Measurements from ENCODE around the gene HIVEP1.

Gene HIVEP1

GRCh38 chr6:11974089-11974488 lies 38.0 kb upstream of the HIVEP1 start:
- Histone ChIP-seq H3K36me3 (ENCODE audit: control insufficient read depth, low read depth, low read length) (no peaks in the 10 kb centered on the region), H3K9me3 (ENCODE audit: control insufficient read depth, low read depth, low read length) (no peaks in the 10 kb centered on the region), H3K27ac (ENCODE audit: low read length) (no peak overlapping the region), H3K27me3 (ENCODE audit: control insufficient read depth, insufficient read depth, low read length) (no peaks in the 10 kb centered on the region), H3K4me3 (ENCODE audit: low read length) (no peak overlapping the region), H3K4me1 (ENCODE audit: control insufficient read depth, low read depth, low read length) (peaks cover 28% of the 10 kb centered on the region), H3K9ac (ENCODE audit: low read length) (no peak overlapping the region)

- H3K9me3 ChIP-seq (ENCODE audit: control insufficient read depth, low read depth, low read length), result no peaks in the 10 kb centered on the region
These were observed 36.6 kb upstream of the HIVEP1 start for GRCh38 chr6:11975353-11975977.

GRCh38 chr6:11976489-11976888 lies 35.6 kb upstream of the HIVEP1 start:
- no peak overlapping the region for H3K4me3 ChIP-seq (ENCODE audit: low read length)
- H3K9ac ChIP-seq (ENCODE audit: low read length), result no peak overlapping the region
- no peaks in the 10 kb centered on the region for H3K27me3 ChIP-seq (ENCODE audit: control insufficient read depth, insufficient read depth, low read length)
- H3K4me1 ChIP-seq (ENCODE audit: control insufficient read depth, low read depth, low read length), result peaks cover 28% of the 10 kb centered on the region
- no peak overlapping the region for H3K27ac ChIP-seq (ENCODE audit: low read length)
- H3K36me3 ChIP-seq (ENCODE audit: control insufficient read depth, low read depth, low read length), result no peaks in the 10 kb centered on the region
- H3K9me3 ChIP-seq (ENCODE audit: control insufficient read depth, low read depth, low read length), result no peaks in the 10 kb centered on the region

More at GRCh38 chr6:11975353-11975977, 36.6 kb upstream of the HIVEP1 start:
- H3K4me3 ChIP-seq (ENCODE audit: low read length), result no peak overlapping the region
- H3K27me3 ChIP-seq (ENCODE audit: control insufficient read depth, insufficient read depth, low read length), result no peaks in the 10 kb centered on the region
- no peak overlapping the region for H3K27ac ChIP-seq (ENCODE audit: low read length)
- no peaks in the 10 kb centered on the region for H3K36me3 ChIP-seq (ENCODE audit: control insufficient read depth, low read depth, low read length)
- peaks cover 28% of the 10 kb centered on the region for H3K4me1 ChIP-seq (ENCODE audit: control insufficient read depth, low read depth, low read length)
- no peak overlapping the region for H3K9ac ChIP-seq (ENCODE audit: low read length)

- Histone ChIP-seq H3K9me3 (ENCODE audit: control insufficient read depth, low read depth, low read length) (no peaks in the 10 kb centered on the region), H3K4me3 (ENCODE audit: low read length) (no peak overlapping the region), H3K9ac (ENCODE audit: low read length) (no peak overlapping the region), H3K27ac (ENCODE audit: low read length) (no peak overlapping the region), H3K27me3 (ENCODE audit: control insufficient read depth, insufficient read depth, low read length) (no peaks in the 10 kb centered on the region), H3K4me1 (ENCODE audit: control insufficient read depth, low read depth, low read length) (peaks cover 27% of the 10 kb centered on the region), H3K36me3 (ENCODE audit: control insufficient read depth, low read depth, low read length) (no peaks in the 10 kb centered on the region)
These were observed 34.9 kb upstream of the HIVEP1 start for GRCh38 chr6:11977193-11977592.

GRCh38 chr6:11977738-11978137 lies 34.4 kb upstream of the HIVEP1 start:
- no peaks in the 10 kb centered on the region for H3K36me3 ChIP-seq (ENCODE audit: control insufficient read depth, low read depth, low read length)
- H3K9me3 ChIP-seq (ENCODE audit: control insufficient read depth, low read depth, low read length), result no peaks in the 10 kb centered on the region
- H3K9ac ChIP-seq (ENCODE audit: low read length), result no peak overlapping the region
- H3K27ac ChIP-seq (ENCODE audit: low read length), result no peak overlapping the region
- H3K4me3 ChIP-seq (ENCODE audit: low read length), result no peak overlapping the region
- H3K4me1 ChIP-seq (ENCODE audit: control insufficient read depth, low read depth, low read length), result peaks cover 22% of the 10 kb centered on the region
- no peaks in the 10 kb centered on the region for H3K27me3 ChIP-seq (ENCODE audit: control insufficient read depth, insufficient read depth, low read length)

- Histone ChIP-seq H3K27me3 (ENCODE audit: control insufficient read depth, insufficient read depth, low read length) (no peaks in the 10 kb centered on the region), H3K9ac (ENCODE audit: low read length) (no peak overlapping the region), H3K27ac (ENCODE audit: low read length) (no peak overlapping the region), H3K4me1 (ENCODE audit: control insufficient read depth, low read depth, low read length) (peaks cover 16% of the 10 kb centered on the region), H3K4me3 (ENCODE audit: low read length) (no peak overlapping the region), H3K9me3 (ENCODE audit: control insufficient read depth, low read depth, low read length) (no peaks in the 10 kb centered on the region), H3K36me3 (ENCODE audit: control insufficient read depth, low read depth, low read length) (no peaks in the 10 kb centered on the region)
These were observed 33.7 kb upstream of the HIVEP1 start for GRCh38 chr6:11978169-11978987.

GRCh38 chr6:11979866-11980265 lies 32.2 kb upstream of the HIVEP1 start:
- Histone ChIP-seq H3K27ac (ENCODE audit: low read length) (no peak overlapping the region), H3K36me3 (ENCODE audit: control insufficient read depth, low read depth, low read length) (no peaks in the 10 kb centered on the region), H3K9me3 (ENCODE audit: control insufficient read depth, low read depth, low read length) (no peaks in the 10 kb centered on the region), H3K27me3 (ENCODE audit: control insufficient read depth, insufficient read depth, low read length) (no peaks in the 10 kb centered on the region), H3K4me1 (ENCODE audit: control insufficient read depth, low read depth, low read length) (peaks cover 5% of the 10 kb centered on the region), H3K4me3 (ENCODE audit: low read length) (no peak overlapping the region), H3K9ac (ENCODE audit: low read length) (no peak overlapping the region)

GRCh38 chr6:11983306-11983705 lies 28.8 kb upstream of the HIVEP1 start:
- Histone ChIP-seq H3K9me3 (ENCODE audit: control insufficient read depth, low read depth, low read length) (no peaks in the 10 kb centered on the region), H3K27me3 (ENCODE audit: control insufficient read depth, insufficient read depth, low read length) (no peaks in the 10 kb centered on the region), H3K4me3 (ENCODE audit: low read length) (no peak overlapping the region), H3K4me1 (ENCODE audit: control insufficient read depth, low read depth, low read length) (no peaks in the 10 kb centered on the region), H3K9ac (ENCODE audit: low read length) (no peak overlapping the region), H3K27ac (ENCODE audit: low read length) (no peak overlapping the region), H3K36me3 (ENCODE audit: control insufficient read depth, low read depth, low read length) (no peaks in the 10 kb centered on the region)

- Histone ChIP-seq H3K27ac (ENCODE audit: low read length) (no peak overlapping the region), H3K36me3 (ENCODE audit: control insufficient read depth, low read depth, low read length) (no peaks in the 10 kb centered on the region), H3K9me3 (ENCODE audit: control insufficient read depth, low read depth, low read length) (no peaks in the 10 kb centered on the region), H3K4me3 (ENCODE audit: low read length) (no peak overlapping the region), H3K4me1 (ENCODE audit: control insufficient read depth, low read depth, low read length) (peaks cover 3% of the 10 kb centered on the region), H3K9ac (ENCODE audit: low read length) (no peak overlapping the region), H3K27me3 (ENCODE audit: control insufficient read depth, insufficient read depth, low read length) (no peaks in the 10 kb centered on the region)
These were observed 24.7 kb upstream of the HIVEP1 start for GRCh38 chr6:11987386-11987785.

GRCh38 chr6:11989386-11989785 lies 22.7 kb upstream of the HIVEP1 start:
- no peak overlapping the region for H3K27ac ChIP-seq (ENCODE audit: low read length)
- no peak overlapping the region for H3K4me3 ChIP-seq (ENCODE audit: low read length)
- H3K4me1 ChIP-seq (ENCODE audit: control insufficient read depth, low read depth, low read length), result peaks cover 6% of the 10 kb centered on the region

GRCh38 chr6:11992086-11992485 lies 20.0 kb upstream of the HIVEP1 start:
- H3K9ac ChIP-seq (ENCODE audit: low read length), result no peak overlapping the region
- H3K27ac ChIP-seq (ENCODE audit: low read length), result no peak overlapping the region
- H3K4me1 ChIP-seq (ENCODE audit: control insufficient read depth, low read depth, low read length), result peaks cover 6% of the 10 kb centered on the region
- H3K36me3 ChIP-seq (ENCODE audit: control insufficient read depth, low read depth, low read length), result no peaks in the 10 kb centered on the region
- H3K9me3 ChIP-seq (ENCODE audit: control insufficient read depth, low read depth, low read length), result no peaks in the 10 kb centered on the region
- H3K27me3 ChIP-seq (ENCODE audit: control insufficient read depth, insufficient read depth, low read length), result no peaks in the 10 kb centered on the region
- no peak overlapping the region for H3K4me3 ChIP-seq (ENCODE audit: low read length)

More at GRCh38 chr6:11989386-11989785, 22.7 kb upstream of the HIVEP1 start:
- Histone ChIP-seq H3K36me3 (ENCODE audit: control insufficient read depth, low read depth, low read length) (no peaks in the 10 kb centered on the region), H3K9me3 (ENCODE audit: control insufficient read depth, low read depth, low read length) (no peaks in the 10 kb centered on the region), H3K27me3 (ENCODE audit: control insufficient read depth, insufficient read depth, low read length) (no peaks in the 10 kb centered on the region), H3K9ac (ENCODE audit: low read length) (no peak overlapping the region)
